ENCODE results near the gene PTAFR.

Gene PTAFR

GRCh38 chr1:28114844-28115243 lies 61.6 kb downstream of the PTAFR start:
- no peak for DNase-seq

GRCh38 chr1:28113242-28113572 lies 63.3 kb downstream of the PTAFR start:
- DNase-seq, result no peak

- no peak for DNase-seq
Measured at GRCh38 chr1:28112388-28113241, 63.9 kb downstream of the PTAFR start.

- DNase-seq, result no peak
Measured at GRCh38 chr1:28111157-28111556, 65.3 kb downstream of the PTAFR start.

GRCh38 chr1:28110555-28110954 lies 65.9 kb downstream of the PTAFR start:
- DNase-seq, result no peak

GRCh38 chr1:28109639-28110038 lies 66.9 kb downstream of the PTAFR start:
- no peak for DNase-seq

GRCh38 chr1:28108001-28108400 lies 68.5 kb downstream of the PTAFR start:
- DNase-seq, result no peak

- DNase-seq, result no peak
Measured at GRCh38 chr1:28104866-28105467, 71.5 kb downstream of the PTAFR start.

GRCh38 chr1:28102189-28102588 lies 74.3 kb downstream of the PTAFR start:
- DNase-seq, result no peak

- DNase-seq, result no peak
Measured at GRCh38 chr1:28099050-28099769, 77.3 kb downstream of the PTAFR start.

Measured in cortex of kidney (tissue), 1 donor.